Mesenchymal stem cell (in vitro differentiated cells and primary cell): ENCODE results near the gene MAGEA8. TPM values are rescaled to one million over a fixed set of nuclear protein-coding genes. Genes with fewer than 3 reads are reported as not detected.
"Not testable (repeated sequence)": the region's sequence is repeated elsewhere in the genome, so short reads cannot be mapped to it uniquely, and the experiment has no call there.

Source experiments
- DNase-seq: peaks from one replicate; pipeline ENCODE4 v3.0.0-alpha.2; 2013
- H2AFZ ChIP-seq: one replicate; pipeline ENCODE4 v1.6.1; 2013; ENCODE audit warnings: low read depth, mild to moderate bottlenecking, control low read depth, inconsistent platforms, low read length, moderate library complexity
- H2AK5ac ChIP-seq: 2 replicates; pipeline ENCODE4 v1.6.1; 2013; ENCODE audit warnings: low read length, moderate library complexity, mild to moderate bottlenecking, inconsistent platforms; ENCODE audit not compliant: severe bottlenecking
- H2BK120ac ChIP-seq: one replicate; pipeline ENCODE4 v1.6.1; 2013; ENCODE audit warnings: low read depth, mild to moderate bottlenecking, inconsistent platforms, low read length, moderate library complexity
- H2BK12ac ChIP-seq, 2 experiments: one replicate each; pipeline ENCODE4 v1.6.1; 2013; ENCODE audit warnings: inconsistent platforms in 2 of 2, low read length in 2 of 2, mild to moderate bottlenecking in 2 of 2, moderate library complexity in 2 of 2, control low read depth in 1 of 2
- H2BK15ac ChIP-seq: one replicate; pipeline ENCODE4 v1.6.1; 2013; ENCODE audit warnings: mild to moderate bottlenecking, low read depth, inconsistent platforms; ENCODE audit not compliant: poor library complexity, severe bottlenecking
- H2BK5ac ChIP-seq: 2 replicates; pipeline ENCODE4 v1.6.1; 2013; ENCODE audit warnings: low read depth, mild to moderate bottlenecking, low read length, control low read depth, inconsistent platforms; ENCODE audit not compliant: poor library complexity, severe bottlenecking
- H3K14ac ChIP-seq, 2 experiments: one replicate each; pipeline ENCODE4 v1.6.1; 2013; ENCODE audit warnings: inconsistent platforms in 2 of 2, low read length in 2 of 2, control low read depth in 1 of 2, mild to moderate bottlenecking in 1 of 2, moderate library complexity in 1 of 2
- H3K18ac ChIP-seq, 2 experiments: one replicate each; pipeline ENCODE4 v1.6.1; 2013; ENCODE audit warnings: inconsistent platforms in 2 of 2, low read length in 2 of 2, control low read depth in 1 of 2, low read depth in 1 of 2, mild to moderate bottlenecking in 1 of 2
- H3K23ac ChIP-seq, 2 experiments: one replicate each; pipeline ENCODE4 v1.6.1; 2013; ENCODE audit warnings: inconsistent platforms in 2 of 2, low read length in 2 of 2, mild to moderate bottlenecking in 2 of 2, moderate library complexity in 2 of 2, control low read depth in 1 of 2
- H3K27ac ChIP-seq: 2 replicates; pipeline ENCODE4 v1.5.1; 2013; ENCODE audit warnings: mild to moderate bottlenecking, moderate library complexity, low read length, control low read depth, inconsistent platforms; ENCODE audit not compliant: poor library complexity, severe bottlenecking
- H3K27me3 ChIP-seq, 2 experiments: 2 replicates each; pipeline versions ENCODE4 v1.6.1 to v1.7.0; 2013; ENCODE audit warnings: low read length in 2 of 2, mild to moderate bottlenecking in 2 of 2, moderate library complexity in 2 of 2, control low read depth in 1 of 2, inconsistent platforms in 1 of 2; ENCODE audit not compliant: control insufficient read depth in 1 of 2, insufficient read depth in 1 of 2
- H3K36me3 ChIP-seq, 2 experiments: 2 replicates each; pipeline versions ENCODE4 v1.6.1 to v1.7.0; 2013; ENCODE audit warnings: low read length in 2 of 2, control low read depth in 1 of 2, inconsistent platforms in 1 of 2, low read depth in 1 of 2, mild to moderate bottlenecking in 1 of 2; ENCODE audit not compliant: insufficient read depth in 2 of 2, control insufficient read depth in 1 of 2
- H3K4ac ChIP-seq, 2 experiments: one replicate each; pipeline ENCODE4 v1.6.1; 2013; ENCODE audit warnings: inconsistent platforms in 2 of 2, low read length in 2 of 2, mild to moderate bottlenecking in 2 of 2, moderate library complexity in 2 of 2, control low read depth in 1 of 2, low read depth in 1 of 2
- H3K4me1 ChIP-seq: 2 replicates; pipeline ENCODE4 v1.6.1; 2013; ENCODE audit warnings: low read depth, low read length, control low read depth; ENCODE audit not compliant: control insufficient read depth, insufficient read depth
- H3K4me2 ChIP-seq: 2 replicates; pipeline ENCODE4 v1.6.1; 2013; ENCODE audit warnings: low read length, mild to moderate bottlenecking, inconsistent platforms; ENCODE audit not compliant: poor library complexity, severe bottlenecking
- H3K4me3 ChIP-seq, 2 experiments: 2 replicates each; pipeline versions ENCODE4 v1.5.1 to v1.7.0; 2013; ENCODE audit warnings: low read length in 2 of 2, mild to moderate bottlenecking in 2 of 2, control low read depth in 1 of 2, low read depth in 1 of 2; ENCODE audit not compliant: insufficient read depth in 1 of 2
- H3K79me1 ChIP-seq: replicated peaks from 2 replicates; pipeline ENCODE4 v1.6.1; 2013; ENCODE audit warnings: mild to moderate bottlenecking, control low read depth, low read length, inconsistent platforms; ENCODE audit not compliant: poor library complexity, severe bottlenecking
- H3K9ac ChIP-seq: 2 replicates; pipeline ENCODE4 v1.7.0; 2013; ENCODE audit warnings: mild to moderate bottlenecking, low read length, moderate library complexity
- H3K9me3 ChIP-seq: 2 replicates; pipeline ENCODE4 v1.7.0; 2013; ENCODE audit warnings: mild to moderate bottlenecking, low read length; ENCODE audit not compliant: control insufficient read depth
- H4K8ac ChIP-seq: one replicate; pipeline ENCODE4 v1.6.1; 2013; ENCODE audit warnings: inconsistent platforms, mild to moderate bottlenecking, low read length, moderate library complexity
- H4K91ac ChIP-seq: one replicate; pipeline ENCODE4 v1.6.1; 2013; ENCODE audit warnings: mild to moderate bottlenecking, low read length, inconsistent platforms
- WGBS: methylation state at CpG from one replicate; pipeline ENCODE4 v1.1.7; 2013; ENCODE audit warnings: mixed read lengths; 5-methylcytosine and 5-hydroxymethylcytosine counted together
- polyA plus RNA-seq, 2 experiments: library from polyadenylated mRNA; stranded (reverse); fragments of 200-250 nt; gene quantifications; one replicate each; pipeline ENCODE4 v1.2.3, GENCODE V29; 2013

MAGEA8 gene
- not detected for polyA plus RNA-seq (2013, experiment 1 of 2)
- polyA plus RNA-seq (2013, experiment 2 of 2) = not detected

- no peak within 1 kb of the TSS for H3K18ac ChIP-seq
- H3K4me2 ChIP-seq = no peak within 1 kb of the TSS
- 93% methylated on average over 17 of the region's 33 CpGs for WGBS
- no peak within 1 kb of the TSS for H3K4ac ChIP-seq
- H3K36me3 ChIP-seq = no peaks in the 10 kb centered on the region
- H3K14ac ChIP-seq = no peak within 1 kb of the TSS
- no peak within 1 kb of the TSS for H2BK120ac ChIP-seq
- no peak within 1 kb of the TSS for H2AK5ac ChIP-seq
- no peaks in the 10 kb centered on the region for H3K4me1 ChIP-seq
- no peak within 1 kb of the TSS for H3K23ac ChIP-seq
- no peaks in the 10 kb centered on the region for H3K9me3 ChIP-seq
- H2BK15ac ChIP-seq = no peak within 1 kb of the TSS
- no peak within 1 kb of the TSS for H2BK5ac ChIP-seq
- no peak within 1 kb of the TSS for H4K8ac ChIP-seq
- no peak within 1 kb of the TSS for H3K9ac ChIP-seq
- H3K79me1 ChIP-seq = no peaks in the 10 kb centered on the region
- H3K4me3 ChIP-seq = no peak within 1 kb of the TSS
- no peak for DNase-seq
- H2AFZ ChIP-seq = no peak within 1 kb of the TSS
- H4K91ac ChIP-seq = no peak within 1 kb of the TSS
- no peaks in the 10 kb centered on the region for H3K27me3 ChIP-seq
- no peak within 1 kb of the TSS for H3K27ac ChIP-seq
- no peak within 1 kb of the TSS for H2BK12ac ChIP-seq
Measured at GRCh38 chrX:149881081-149881711, at the start of gene MAGEA8. MAGEA8 (plus strand) TSS chrX:149881183; CDS start chrX:149884273, 3,090 bp downstream.

- Histone ChIP-seq H3K14ac (no peak overlapping the region), H3K27me3 (peaks cover 0 to 21% of the 10 kb centered on the region in 2 experiments), H3K9ac (no peak overlapping the region), H3K27ac (no peak overlapping the region), H2AFZ (no peak overlapping the region), H3K36me3 (no peaks in the 10 kb centered on the region), H2BK120ac (no peak overlapping the region), H2BK12ac (no peak overlapping the region), H4K91ac (no peak overlapping the region), H3K79me1 (no peaks in the 10 kb centered on the region), H3K4me1 (no peaks in the 10 kb centered on the region), H2BK5ac (no peak overlapping the region), H3K23ac (no peak overlapping the region), H3K18ac (no peak overlapping the region), H3K4ac (no peak overlapping the region), H3K9me3 (no peaks in the 10 kb centered on the region), H3K4me3 (no peak overlapping the region), H3K4me2 (no peak overlapping the region), H4K8ac (no peak overlapping the region), H2AK5ac (no peak overlapping the region), H2BK15ac (no peak overlapping the region)
- no peak for DNase-seq
- 97% methylated on average over 1 of the region's 2 CpGs for WGBS
Measured at GRCh38 chrX:149831473-149831872, 49.5 kb upstream of the MAGEA8 start.

GRCh38 chrX:149836728-149837127 is 44.3 kb upstream of the MAGEA8 start:
- H3K4me3 ChIP-seq, H2BK120ac ChIP-seq, H3K27me3 ChIP-seq, H4K91ac ChIP-seq, H3K36me3 ChIP-seq, H2BK15ac ChIP-seq, H3K18ac ChIP-seq, H2BK12ac ChIP-seq, H3K9ac ChIP-seq, H2AK5ac ChIP-seq, DNase-seq, H2AFZ ChIP-seq, H3K4me1 ChIP-seq, H2BK5ac ChIP-seq, H3K9me3 ChIP-seq, H3K4ac ChIP-seq, H3K27ac ChIP-seq, H4K8ac ChIP-seq, H3K4me2 ChIP-seq, H3K23ac ChIP-seq, H3K79me1 ChIP-seq, H3K14ac ChIP-seq: not testable (repeated sequence)
- 75% methylated on average over 3 of the region's 5 CpGs for WGBS

- no peak overlapping the region for H2BK120ac ChIP-seq
- H4K8ac ChIP-seq = no peak overlapping the region
- no peak overlapping the region for H3K18ac ChIP-seq
- DNase-seq = no peak
- H3K14ac ChIP-seq = no peak overlapping the region
- no peak overlapping the region for H3K27ac ChIP-seq
- H3K9me3 ChIP-seq = no peaks in the 10 kb centered on the region
- no peak overlapping the region for H4K91ac ChIP-seq
- H3K4me3 ChIP-seq = no peak overlapping the region
- H3K4me1 ChIP-seq = no peaks in the 10 kb centered on the region
- H2AK5ac ChIP-seq = no peak overlapping the region
- H3K36me3 ChIP-seq = no peaks in the 10 kb centered on the region
- no peak overlapping the region for H2BK15ac ChIP-seq
- no peak overlapping the region for H2BK12ac ChIP-seq
- no peak overlapping the region for H2BK5ac ChIP-seq
- H3K4me2 ChIP-seq = no peak overlapping the region
- H3K79me1 ChIP-seq = no peaks in the 10 kb centered on the region
- peaks cover 0 to 4% of the 10 kb centered on the region in 2 experiments for H3K27me3 ChIP-seq
- no peak overlapping the region for H3K9ac ChIP-seq
- no peak overlapping the region for H3K4ac ChIP-seq
- H2AFZ ChIP-seq = no peak overlapping the region
- no peak overlapping the region for H3K23ac ChIP-seq
Measured at GRCh38 chrX:149837167-149837566, 43.8 kb upstream of the MAGEA8 start.
